ENCODE measurements around the gene UBQLN4. TPM values are rescaled to one million over a fixed set of nuclear protein-coding genes. Genes with fewer than 3 reads are reported as not detected.
A peak's percentile ranks its signal among the peaks of the same experiment; 100 is the strongest.

Gene UBQLN4
- total and polyA plus RNA-seq, 2 donors: 10.4 to 15.1 TPM

GRCh38 chr1:156082309-156083091 lies 28.9 kb upstream of the UBQLN4 start, which contains the start of gene MEX3A:
Gene MEX3A, minus strand, starts transcription at chr1:156082465. Its CDS starts 467 bp downstream, at chr1:156081998.
- no peak within 1 kb of the TSS for H3K27ac ChIP-seq (ENCODE audit: low read depth in 1 of 2, low read length in 1 of 2)
- under 1% methylated on average over 62 of the region's 62 CpGs for WGBS

GRCh38 chr1:156081917-156082308 lies 28.3 kb upstream of the UBQLN4 start:
- Histone ChIP-seq H3K4me1 (ENCODE audit: control insufficient read depth in 2 of 2, insufficient read depth in 2 of 2, low read length in 2 of 2) (peaks cover 5 to 15% of the 10 kb centered on the region in 2 donors), H3K36me3 (ENCODE audit: control insufficient read depth in 2 of 2, insufficient read depth in 2 of 2, low read length in 1 of 2) (peaks cover 0 to 3% of the 10 kb centered on the region in 2 donors)

More at GRCh38 chr1:156082309-156083091, 28.9 kb upstream of the UBQLN4 start, which contains the start of gene MEX3A:
- DNase-seq (ENCODE audit: low read depth in 6 of 9, low spot score in 9 of 9): peak in 6 of 9 donors; percentile 32 to 74 (median 58)
- H3K9me3 ChIP-seq (ENCODE audit: control insufficient read depth in 2 of 2, insufficient read depth in 1 of 2, low read length in 1 of 2): peaks cover 0 to 3% of the 10 kb centered on the region in 2 donors
- no peaks in the 10 kb centered on the region for H3K36me3 ChIP-seq (ENCODE audit: control insufficient read depth in 2 of 2, insufficient read depth in 2 of 2, low read length in 1 of 2)
- H3K4me1 ChIP-seq (ENCODE audit: control insufficient read depth in 2 of 2, insufficient read depth in 2 of 2, low read length in 2 of 2): peaks cover 5 to 14% of the 10 kb centered on the region in 2 donors
- peak within 1 kb of the TSS; percentile 75 to 84 for H3K4me3 ChIP-seq (ENCODE audit: low read length in 2 of 2)
- H3K27me3 ChIP-seq (ENCODE audit: control insufficient read depth in 2 of 2, insufficient read depth in 1 of 2, low read length in 1 of 2): peaks cover 14 to 73% of the 10 kb centered on the region in 2 donors

GRCh38 chr1:156081180-156081916 lies 27.8 kb upstream of the UBQLN4 start:
- Histone ChIP-seq H3K27me3 (ENCODE audit: control insufficient read depth in 2 of 2, insufficient read depth in 1 of 2, low read length in 1 of 2) (peaks cover 14 to 65% of the 10 kb centered on the region in 2 donors), H3K36me3 (ENCODE audit: control insufficient read depth in 2 of 2, insufficient read depth in 2 of 2, low read length in 1 of 2) (peaks cover 0 to 3% of the 10 kb centered on the region in 2 donors), H3K9me3 (ENCODE audit: control insufficient read depth in 2 of 2, insufficient read depth in 1 of 2, low read length in 1 of 2) (peaks cover 0 to 3% of the 10 kb centered on the region in 2 donors), H3K27ac (ENCODE audit: low read depth in 1 of 2, low read length in 1 of 2) (no peak overlapping the region), H3K4me1 (ENCODE audit: control insufficient read depth in 2 of 2, insufficient read depth in 2 of 2, low read length in 2 of 2) (peaks cover 5 to 18% of the 10 kb centered on the region in 2 donors), H3K4me3 (ENCODE audit: low read length in 2 of 2) (peak overlapping the region; percentile 75 to 84)
- 7% methylated on average over 61 of the region's 61 CpGs for WGBS
- no peak for DNase-seq (ENCODE audit: low read depth in 6 of 9, low spot score in 9 of 9)

More at GRCh38 chr1:156081917-156082308, 28.3 kb upstream of the UBQLN4 start:
- H3K27me3 ChIP-seq (ENCODE audit: control insufficient read depth in 2 of 2, insufficient read depth in 1 of 2, low read length in 1 of 2): peaks cover 14 to 71% of the 10 kb centered on the region in 2 donors
- peak overlapping the region; percentile 75 to 84 for H3K4me3 ChIP-seq (ENCODE audit: low read length in 2 of 2)
- DNase-seq (ENCODE audit: low read depth in 6 of 9, low spot score in 9 of 9): no peak
- WGBS: 0% methylated on average over 10 of the region's 10 CpGs
- no peak overlapping the region for H3K27ac ChIP-seq (ENCODE audit: low read depth in 1 of 2, low read length in 1 of 2)
- peaks cover 0 to 3% of the 10 kb centered on the region in 2 donors for H3K9me3 ChIP-seq (ENCODE audit: control insufficient read depth in 2 of 2, insufficient read depth in 1 of 2, low read length in 1 of 2)

- H3K4me1 ChIP-seq (ENCODE audit: control insufficient read depth in 2 of 2, insufficient read depth in 2 of 2, low read length in 2 of 2): peaks cover 5 to 24% of the 10 kb centered on the region in 2 donors
- H3K4me3 ChIP-seq (ENCODE audit: low read length in 2 of 2): peak overlapping the region in 1 of 2 donors; percentile 30
- DNase-seq (ENCODE audit: low read depth in 6 of 9, low spot score in 9 of 9): no peak
- peaks cover 0 to 3% of the 10 kb centered on the region in 2 donors for H3K9me3 ChIP-seq (ENCODE audit: control insufficient read depth in 2 of 2, insufficient read depth in 1 of 2, low read length in 1 of 2)
- no peak overlapping the region for H3K27ac ChIP-seq (ENCODE audit: low read depth in 1 of 2, low read length in 1 of 2)
- WGBS: 79% methylated on average over 4 of the region's 4 CpGs
- peaks cover 0 to 3% of the 10 kb centered on the region in 2 donors for H3K36me3 ChIP-seq (ENCODE audit: control insufficient read depth in 2 of 2, insufficient read depth in 2 of 2, low read length in 1 of 2)
- H3K27me3 ChIP-seq (ENCODE audit: control insufficient read depth in 2 of 2, insufficient read depth in 1 of 2, low read length in 1 of 2): peaks cover 14 to 60% of the 10 kb centered on the region in 2 donors
Observed at GRCh38 chr1:156080863-156081179, 27.2 kb upstream of the UBQLN4 start.

GRCh38 chr1:156080241-156080862 lies 26.8 kb upstream of the UBQLN4 start:
- H3K4me1 ChIP-seq (ENCODE audit: control insufficient read depth in 2 of 2, insufficient read depth in 2 of 2, low read length in 2 of 2): peaks cover 5 to 28% of the 10 kb centered on the region in 2 donors
- H3K4me3 ChIP-seq (ENCODE audit: low read length in 2 of 2): peak overlapping the region in 1 of 2 donors; percentile 30
- peak overlapping the region in 1 of 2 donors; percentile 17 for H3K27ac ChIP-seq (ENCODE audit: low read depth in 1 of 2, low read length in 1 of 2)
- peaks cover 0 to 3% of the 10 kb centered on the region in 2 donors for H3K9me3 ChIP-seq (ENCODE audit: control insufficient read depth in 2 of 2, insufficient read depth in 1 of 2, low read length in 1 of 2)
- H3K36me3 ChIP-seq (ENCODE audit: control insufficient read depth in 2 of 2, insufficient read depth in 2 of 2, low read length in 1 of 2): peaks cover 0 to 3% of the 10 kb centered on the region in 2 donors
- WGBS: 95% methylated on average over 8 of the region's 8 CpGs
- no peak for DNase-seq (ENCODE audit: low read depth in 6 of 9, low spot score in 9 of 9)
- H3K27me3 ChIP-seq (ENCODE audit: control insufficient read depth in 2 of 2, insufficient read depth in 1 of 2, low read length in 1 of 2): peaks cover 14 to 56% of the 10 kb centered on the region in 2 donors

GRCh38 chr1:156079762-156080161 lies 26.2 kb upstream of the UBQLN4 start:
- H3K36me3 ChIP-seq (ENCODE audit: control insufficient read depth in 2 of 2, insufficient read depth in 2 of 2, low read length in 1 of 2): peaks cover 0 to 3% of the 10 kb centered on the region in 2 donors
- H3K9me3 ChIP-seq (ENCODE audit: control insufficient read depth in 2 of 2, insufficient read depth in 1 of 2, low read length in 1 of 2): peaks cover 0 to 3% of the 10 kb centered on the region in 2 donors
- peaks cover 14 to 50% of the 10 kb centered on the region in 2 donors for H3K27me3 ChIP-seq (ENCODE audit: control insufficient read depth in 2 of 2, insufficient read depth in 1 of 2, low read length in 1 of 2)
- H3K27ac ChIP-seq (ENCODE audit: low read depth in 1 of 2, low read length in 1 of 2): no peak overlapping the region
- H3K4me1 ChIP-seq (ENCODE audit: control insufficient read depth in 2 of 2, insufficient read depth in 2 of 2, low read length in 2 of 2): peaks cover 5 to 34% of the 10 kb centered on the region in 2 donors
- DNase-seq (ENCODE audit: low read depth in 6 of 9, low spot score in 9 of 9): no peak
- WGBS: 98% methylated on average over 5 of the region's 5 CpGs
- no peak overlapping the region for H3K4me3 ChIP-seq (ENCODE audit: low read length in 2 of 2)

GRCh38 chr1:156078728-156079127 lies 25.1 kb upstream of the UBQLN4 start:
- no peak for DNase-seq (ENCODE audit: low read depth in 6 of 9, low spot score in 9 of 9)
- Histone ChIP-seq H3K36me3 (ENCODE audit: control insufficient read depth in 2 of 2, insufficient read depth in 2 of 2, low read length in 1 of 2) (peaks cover 0 to 3% of the 10 kb centered on the region in 2 donors), H3K27me3 (ENCODE audit: control insufficient read depth in 2 of 2, insufficient read depth in 1 of 2, low read length in 1 of 2) (peaks cover 14 to 39% of the 10 kb centered on the region in 2 donors), H3K4me1 (ENCODE audit: control insufficient read depth in 2 of 2, insufficient read depth in 2 of 2, low read length in 2 of 2) (peaks cover 5 to 37% of the 10 kb centered on the region in 2 donors), H3K27ac (ENCODE audit: low read depth in 1 of 2, low read length in 1 of 2) (no peak overlapping the region), H3K9me3 (ENCODE audit: control insufficient read depth in 2 of 2, insufficient read depth in 1 of 2, low read length in 1 of 2) (peaks cover 0 to 3% of the 10 kb centered on the region in 2 donors), H3K4me3 (ENCODE audit: low read length in 2 of 2) (no peak overlapping the region)
- 97% methylated on average over 5 of the region's 5 CpGs for WGBS

GRCh38 chr1:156077430-156077760 lies 23.8 kb upstream of the UBQLN4 start:
- WGBS: 97% methylated on average over 19 of the region's 19 CpGs
- Histone ChIP-seq H3K9me3 (ENCODE audit: control insufficient read depth in 2 of 2, insufficient read depth in 1 of 2, low read length in 1 of 2) (no peaks in the 10 kb centered on the region), H3K27me3 (ENCODE audit: control insufficient read depth in 2 of 2, insufficient read depth in 1 of 2, low read length in 1 of 2) (peaks cover 8 to 26% of the 10 kb centered on the region in 2 donors), H3K4me3 (ENCODE audit: low read length in 2 of 2) (no peak overlapping the region), H3K4me1 (ENCODE audit: control insufficient read depth in 2 of 2, insufficient read depth in 2 of 2, low read length in 2 of 2) (peaks cover 0 to 31% of the 10 kb centered on the region in 2 donors), H3K27ac (ENCODE audit: low read depth in 1 of 2, low read length in 1 of 2) (no peak overlapping the region), H3K36me3 (ENCODE audit: control insufficient read depth in 2 of 2, insufficient read depth in 2 of 2, low read length in 1 of 2) (peaks cover 0 to 3% of the 10 kb centered on the region in 2 donors)
- no peak for DNase-seq (ENCODE audit: low read depth in 6 of 9, low spot score in 9 of 9)

All from thymus (tissue), 11 donors.